Kidney epithelial cell (primary cell): ENCODE results near the gene MXRA5. TPM values are rescaled to one million over a fixed set of nuclear protein-coding genes. Genes with fewer than 3 reads are reported as not detected.
"Not testable (repeated sequence)": the region's sequence is repeated elsewhere in the genome, so short reads cannot be mapped to it uniquely, and the experiment has no call there.

Experiments used
- DNase-seq: peaks from one replicate; pipeline ENCODE4 v3.0.0-alpha.2; 2010; ENCODE audit warnings: low read depth
- H3K27me3 ChIP-seq: 2 replicates; pipeline ENCODE4 v1.6.0; 2011; ENCODE audit warnings: low read length; ENCODE audit not compliant: control insufficient read depth, insufficient read depth
- H3K36me3 ChIP-seq: 2 replicates; pipeline ENCODE4 v1.5.1; 2011; ENCODE audit warnings: low read length; ENCODE audit not compliant: control insufficient read depth, insufficient read depth
- H3K4me3 ChIP-seq: 2 replicates; pipeline ENCODE4 v1.5.1; 2011; ENCODE audit warnings: low read depth, mild to moderate bottlenecking, control low read depth, low read length
- total RNA-seq: library from RNA; depleted of rRNA; stranded (reverse); fragments of >200 nt; gene quantifications from 2 replicates; pipeline ENCODE4 v1.2.3, GENCODE V29; 2015
- TF ChIP-seq, protein P1 (sequence below): IDR thresholded peaks from 2 replicates; pipeline ENCODE4 v1.5.1; 2011; ENCODE audit warnings: mild to moderate bottlenecking, moderate library complexity, low read length, control low read depth, inconsistent platforms; ENCODE audit not compliant: insufficient read depth, poor library complexity, severe bottlenecking

Gene MXRA5
- total RNA-seq, 1 donor from 2014 or later: 5.4 TPM

- no peaks in the 10 kb centered on the region for H3K36me3 ChIP-seq
- H3K4me3 ChIP-seq: no peak overlapping the region
- H3K27me3 ChIP-seq: no peaks in the 10 kb centered on the region
- no peak for DNase-seq
- TF ChIP-seq, protein P1, sequence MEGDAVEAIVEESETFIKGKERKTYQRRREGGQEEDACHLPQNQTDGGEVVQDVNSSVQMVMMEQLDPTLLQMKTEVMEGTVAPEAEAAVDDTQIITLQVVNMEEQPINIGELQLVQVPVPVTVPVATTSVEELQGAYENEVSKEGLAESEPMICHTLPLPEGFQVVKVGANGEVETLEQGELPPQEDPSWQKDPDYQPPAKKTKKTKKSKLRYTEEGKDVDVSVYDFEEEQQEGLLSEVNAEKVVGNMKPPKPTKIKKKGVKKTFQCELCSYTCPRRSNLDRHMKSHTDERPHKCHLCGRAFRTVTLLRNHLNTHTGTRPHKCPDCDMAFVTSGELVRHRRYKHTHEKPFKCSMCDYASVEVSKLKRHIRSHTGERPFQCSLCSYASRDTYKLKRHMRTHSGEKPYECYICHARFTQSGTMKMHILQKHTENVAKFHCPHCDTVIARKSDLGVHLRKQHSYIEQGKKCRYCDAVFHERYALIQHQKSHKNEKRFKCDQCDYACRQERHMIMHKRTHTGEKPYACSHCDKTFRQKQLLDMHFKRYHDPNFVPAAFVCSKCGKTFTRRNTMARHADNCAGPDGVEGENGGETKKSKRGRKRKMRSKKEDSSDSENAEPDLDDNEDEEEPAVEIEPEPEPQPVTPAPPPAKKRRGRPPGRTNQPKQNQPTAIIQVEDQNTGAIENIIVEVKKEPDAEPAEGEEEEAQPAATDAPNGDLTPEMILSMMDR: no peak
Observed at GRCh38 chrX:3380603-3381002, 34.2 kb upstream of the MXRA5 start.

- no peaks in the 10 kb centered on the region for H3K27me3 ChIP-seq
- H3K36me3 ChIP-seq: no peaks in the 10 kb centered on the region
- TF ChIP-seq, protein P1: no peak
- no peak overlapping the region for H3K4me3 ChIP-seq
- no peak for DNase-seq
Observed at GRCh38 chrX:3379111-3379510, 32.7 kb upstream of the MXRA5 start.

DNA sequence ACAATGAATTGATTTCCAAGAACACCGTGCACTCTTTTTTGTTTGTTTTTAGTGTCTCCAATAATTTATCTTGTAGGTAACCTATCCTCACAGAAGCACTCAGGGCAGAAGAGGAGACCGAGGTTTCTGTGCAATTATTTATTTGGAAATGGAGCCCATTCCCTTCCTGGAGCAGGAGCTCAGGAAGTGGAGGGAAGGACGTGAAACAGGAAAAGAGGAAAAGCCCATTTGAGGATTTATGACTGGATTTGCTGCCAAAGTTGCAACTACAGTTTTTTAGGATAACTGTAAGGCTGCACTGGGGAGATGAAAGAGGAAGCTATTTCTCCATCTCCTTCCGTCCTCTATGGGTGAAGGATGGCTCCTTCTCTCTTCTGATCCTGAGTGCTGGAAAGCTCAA, 31.7 kb upstream of the MXRA5 start:
- TF ChIP-seq, protein P1: no peak
- no peak for DNase-seq
- H3K27me3 ChIP-seq: no peaks in the 10 kb centered on the region
- no peak overlapping the region for H3K4me3 ChIP-seq
- H3K36me3 ChIP-seq: no peaks in the 10 kb centered on the region

DNA sequence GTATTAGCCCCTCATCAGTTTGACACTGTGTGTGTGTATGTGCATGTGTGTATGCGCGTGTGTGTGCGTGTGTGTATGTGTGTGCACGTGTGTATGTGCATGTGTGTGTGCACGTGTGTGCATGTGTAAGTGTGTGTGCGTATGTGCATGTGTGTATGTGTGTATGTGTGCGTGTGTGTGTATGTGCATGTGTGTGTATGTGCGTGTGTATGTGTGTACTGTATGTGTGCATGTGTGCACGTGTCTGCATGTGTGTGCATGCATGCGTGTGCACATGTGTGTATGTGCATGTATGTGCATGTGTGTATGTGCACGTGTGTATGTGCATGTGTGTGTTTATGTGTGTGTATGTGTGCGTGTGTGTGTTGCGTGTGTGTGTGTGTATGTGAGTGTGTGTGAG, 31.1 kb upstream of the MXRA5 start:
- TF ChIP-seq, protein P1: no peak
- no peak for DNase-seq
- H3K27me3 ChIP-seq: no peaks in the 10 kb centered on the region
- no peaks in the 10 kb centered on the region for H3K36me3 ChIP-seq
- H3K4me3 ChIP-seq: no peak overlapping the region

DNA sequence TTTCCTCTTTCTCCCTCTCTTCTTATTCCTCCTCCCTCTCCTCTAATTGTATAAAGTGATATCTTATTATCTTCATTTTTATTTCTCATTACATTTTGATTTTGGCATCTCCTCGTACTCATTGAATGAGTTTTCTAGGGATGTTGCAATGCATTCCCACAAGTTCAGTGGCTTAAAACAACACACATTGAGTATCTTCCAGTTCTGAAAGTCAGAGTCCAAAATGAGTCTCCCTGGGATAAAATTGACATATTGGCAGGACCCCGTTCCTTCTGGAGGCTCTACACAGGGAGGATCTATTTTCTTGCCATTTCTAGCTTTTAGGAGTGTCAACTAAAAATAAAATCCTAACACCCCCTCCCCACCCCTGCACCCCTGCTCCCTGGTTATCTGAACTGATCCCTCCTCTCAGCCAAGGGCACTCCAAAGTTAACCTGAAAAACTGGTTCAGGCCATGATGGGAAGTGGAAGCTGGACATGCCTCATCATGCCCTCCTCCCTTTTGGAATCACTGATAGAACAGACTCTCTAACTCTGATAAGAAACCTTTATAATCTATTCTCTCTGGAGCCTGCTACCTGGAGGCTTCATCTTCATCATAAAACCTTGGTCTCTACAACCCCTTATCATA, 29.5 kb upstream of the MXRA5 start:
- not testable (repeated sequence) for H3K27me3 ChIP-seq, H3K4me3 ChIP-seq, H3K36me3 ChIP-seq, DNase-seq

DNA sequence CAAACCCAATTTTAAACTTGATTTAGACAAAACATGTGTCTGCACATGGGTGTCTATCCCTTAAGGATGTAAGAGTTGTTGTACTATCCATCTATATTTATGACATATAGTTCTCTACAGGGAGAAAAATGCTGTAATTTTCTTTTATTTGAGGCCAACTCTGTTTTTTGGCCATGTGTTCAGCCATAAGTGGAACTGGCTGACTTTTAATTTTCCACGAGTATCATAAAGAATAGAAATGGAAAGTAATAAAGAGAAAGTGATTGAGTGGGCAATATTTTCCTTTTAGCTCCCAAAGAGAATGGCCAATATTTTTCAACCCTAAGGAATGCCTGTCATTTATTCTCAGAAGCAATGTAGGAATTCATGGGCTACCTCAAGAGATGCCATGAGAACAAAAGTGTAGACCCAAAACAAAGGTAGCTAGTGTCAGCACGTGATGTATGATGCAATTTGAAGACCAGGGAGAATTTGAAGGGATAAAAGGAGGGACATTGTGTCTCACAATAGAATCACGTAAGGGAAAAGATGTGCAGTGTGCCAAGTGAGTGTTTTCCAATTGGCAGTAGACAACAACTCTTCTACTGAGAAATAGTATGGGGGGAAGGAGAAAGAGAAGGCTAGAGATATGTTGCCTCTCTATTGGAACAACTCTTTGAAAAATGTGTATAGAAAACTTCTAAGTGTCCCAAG, 27.8 kb upstream of the MXRA5 start:
- Histone ChIP-seq H3K4me3 (no peak overlapping the region), H3K27me3 (no peaks in the 10 kb centered on the region), H3K36me3 (no peaks in the 10 kb centered on the region)
- TF ChIP-seq, protein P1: no peak
- DNase-seq: no peak
